GM21619 (cell line): Measurements from ENCODE around the gene ZNF260.
A peak's percentile ranks its signal among the peaks of the same experiment; 100 is the strongest.
"Not testable (repeated sequence)": the region's sequence is repeated elsewhere in the genome, so short reads cannot be mapped to it uniquely, and the experiment has no call there.

Experiments used
- ATAC-seq: cut with Tn5 transposase; IDR thresholded peaks from one replicate; pipeline ENCODE4 v1.9.1; 2021; ENCODE audit not compliant: unreplicated experiment

The ZNF260 gene

GRCh38 chr19:36528194-36528920 lies at the start of gene ZNF260:
Gene ZNF260, minus strand, starts transcription at chr19:36528271. Its CDS starts 13,033 bp downstream, at chr19:36515238.
- ATAC-seq = peak; percentile 78

GRCh38 chr19:36577271-36577996 lies 49.4 kb upstream of the ZNF260 start:
- ATAC-seq = no peak

- no peak for ATAC-seq
Measured at GRCh38 chr19:36574741-36575140, 46.7 kb upstream of the ZNF260 start.

- no peak for ATAC-seq
Measured at GRCh38 chr19:36573895-36574720, 46.0 kb upstream of the ZNF260 start.

- ATAC-seq = peak; percentile 95
Measured at GRCh38 chr19:36573020-36573894, 45.2 kb upstream of the ZNF260 start, which contains the start of gene ZNF529. Gene ZNF529, minus strand, starts transcription at chr19:36573292. Its CDS starts 946 bp downstream, at chr19:36572346.

- no peak for ATAC-seq
Measured at GRCh38 chr19:36572593-36573019, 44.5 kb upstream of the ZNF260 start.

- no peak for ATAC-seq
Measured at GRCh38 chr19:36564391-36564790, 36.3 kb upstream of the ZNF260 start.

GRCh38 chr19:36547001-36547732 lies 19.1 kb upstream of the ZNF260 start:
- ATAC-seq = no peak

GRCh38 chr19:36528921-36529518 lies 949 bp upstream of the ZNF260 start:
- peak; percentile 12 for ATAC-seq

GRCh38 chr19:36527873-36528193 lies 238 bp downstream of the ZNF260 start:
- no peak for ATAC-seq

GRCh38 chr19:36527341-36527740 lies 730 bp downstream of the ZNF260 start:
- ATAC-seq = no peak

- no peak for ATAC-seq
Measured at GRCh38 chr19:36526581-36526980, 1.5 kb downstream of the ZNF260 start.

GRCh38 chr19:36524617-36525016 lies 3.5 kb downstream of the ZNF260 start:
- no peak for ATAC-seq

- ATAC-seq = no peak
Measured at GRCh38 chr19:36514012-36514612, 14.0 kb downstream of the ZNF260 start.

- no peak for ATAC-seq
Measured at GRCh38 chr19:36508325-36508724, 19.7 kb downstream of the ZNF260 start.

- ATAC-seq = no peak
Measured at GRCh38 chr19:36501973-36502372, 26.1 kb downstream of the ZNF260 start.

GRCh38 chr19:36497001-36497400 lies 31.1 kb downstream of the ZNF260 start:
- no peak for ATAC-seq

GRCh38 chr19:36492689-36493453 lies 35.2 kb downstream of the ZNF260 start:
- not testable (repeated sequence) for ATAC-seq
